PC-9 (cell line): ENCODE results near the gene NUP58. TPM values are rescaled to one million over a fixed set of nuclear protein-coding genes. Genes with fewer than 3 reads are reported as not detected.

Experiments used
- BruUV-seq: library from RNA; stranded (reverse); fragments of 400-500 nt; replicated peaks from 2 replicates; lab custom pipeline; 2021; lab: Mats Ljungman, UMichigan
- CTCF ChIA-PET: fragments of 300-600 bp; sonication (Branson Sonifier 250); formaldehyde crosslinking; loops from one replicate; lab custom pipeline; 2022; ENCODE audit warnings: antibody characterized with exemption; lab: Charles Lee
- POLR2A ChIA-PET: fragments of 300-600 bp; sonication (Branson Sonifier 250); formaldehyde crosslinking; loops from one replicate; lab custom pipeline; 2022; ENCODE audit warnings: antibody characterized with exemption; ENCODE audit not compliant: unreplicated experiment; lab: Charles Lee
- DNase-seq, 2 experiments: peaks; one replicate each; pipeline versions ENCODE4 v3.0.0 to v3.0.0-alpha.2; 2015 to 2022; ENCODE audit warnings: mixed read lengths in 1 of 2
- H2AFZ ChIP-seq: fragments of 200-600 bp; sonication (generic); 2 replicates; pipeline ENCODE4 v1.8.1; 2017; ENCODE audit warnings: antibody characterized with exemption
- H3F3A ChIP-seq: fragments of 200-600 bp; sonication (generic); 2 replicates; pipeline ENCODE4 v1.8.1; 2017; ENCODE audit warnings: antibody characterized with exemption, mild to moderate bottlenecking, low read depth; ENCODE audit not compliant: insufficient read depth
- H3K27ac ChIP-seq: fragments of 200-600 bp; sonication (generic); 2 replicates; pipeline ENCODE4 v1.6.1; 2016; ENCODE audit warnings: mixed run types
- H3K27me3 ChIP-seq: fragments of 200-600 bp; sonication (generic); 2 replicates; pipeline ENCODE4 v1.6.1; 2016; ENCODE audit warnings: low read depth, mixed run types; ENCODE audit not compliant: insufficient read depth
- H3K36me3 ChIP-seq: fragments of 200-600 bp; sonication (generic); 2 replicates; pipeline ENCODE4 v1.6.1; 2016; ENCODE audit warnings: low read depth, mixed run types
- H3K4me1 ChIP-seq: fragments of 200-600 bp; sonication (generic); replicated peaks from 2 replicates; pipeline ENCODE4 v1.6.1; 2016; ENCODE audit warnings: mixed run types; ENCODE audit not compliant: insufficient read depth
- H3K4me2 ChIP-seq: fragments of 200-600 bp; sonication (generic); 2 replicates; pipeline ENCODE4 v1.6.1; 2017; ENCODE audit warnings: mixed run types
- H3K4me3 ChIP-seq: fragments of 200-600 bp; sonication (generic); 2 replicates; pipeline ENCODE4 v1.6.1; 2016; ENCODE audit warnings: mixed run types
- H3K79me2 ChIP-seq: fragments of 200-600 bp; sonication (generic); 2 replicates; pipeline ENCODE4 v1.6.1; 2017; ENCODE audit warnings: low read depth, mixed run types
- H3K9me2 ChIP-seq: fragments of 200-600 bp; sonication (generic); 2 replicates; pipeline ENCODE4 v1.8.1; 2017; ENCODE audit warnings: mild to moderate bottlenecking; ENCODE audit not compliant: insufficient read depth
- H3K9me3 ChIP-seq: fragments of 200-600 bp; sonication (generic); 2 replicates; pipeline ENCODE4 v1.8.1; 2016; ENCODE audit warnings: low read depth; ENCODE audit not compliant: insufficient read depth
- H4K20me1 ChIP-seq: fragments of 200-600 bp; sonication (generic); 2 replicates; pipeline ENCODE4 v1.8.1; 2017; ENCODE audit not compliant: insufficient read depth
- EZH2 ChIP-seq: fragments of 200-600 bp; sonication (generic); IDR thresholded peaks from 2 replicates; pipeline ENCODE4 v1.8.0; 2017; ENCODE audit warnings: antibody characterized with exemption, low read depth
- intact Hi-C: fragments of 100-400 bp; cut with micrococcal nuclease; formaldehyde crosslinking; loops from one replicate; pipeline ENCODE4 v1.10.0; 2022; ENCODE audit not compliant: unreplicated experiment
- total RNA-seq: library from RNA; stranded (reverse); gene quantifications from 2 replicates; pipeline ENCODE4 v1.2.3, GENCODE V29; 2021
- TF ChIP-seq, protein P1 (sequence below): fragments of 200-600 bp; sonication (generic); conservative IDR thresholded peaks from 2 replicates; pipeline ENCODE4 v1.6.1; 2017; ENCODE audit warnings: mixed run types, antibody characterized with exemption, mild to moderate bottlenecking, moderate library complexity

The NUP58 gene
- total RNA-seq, 1 experiment from 2014 or later: 55.1 TPM

DNA sequence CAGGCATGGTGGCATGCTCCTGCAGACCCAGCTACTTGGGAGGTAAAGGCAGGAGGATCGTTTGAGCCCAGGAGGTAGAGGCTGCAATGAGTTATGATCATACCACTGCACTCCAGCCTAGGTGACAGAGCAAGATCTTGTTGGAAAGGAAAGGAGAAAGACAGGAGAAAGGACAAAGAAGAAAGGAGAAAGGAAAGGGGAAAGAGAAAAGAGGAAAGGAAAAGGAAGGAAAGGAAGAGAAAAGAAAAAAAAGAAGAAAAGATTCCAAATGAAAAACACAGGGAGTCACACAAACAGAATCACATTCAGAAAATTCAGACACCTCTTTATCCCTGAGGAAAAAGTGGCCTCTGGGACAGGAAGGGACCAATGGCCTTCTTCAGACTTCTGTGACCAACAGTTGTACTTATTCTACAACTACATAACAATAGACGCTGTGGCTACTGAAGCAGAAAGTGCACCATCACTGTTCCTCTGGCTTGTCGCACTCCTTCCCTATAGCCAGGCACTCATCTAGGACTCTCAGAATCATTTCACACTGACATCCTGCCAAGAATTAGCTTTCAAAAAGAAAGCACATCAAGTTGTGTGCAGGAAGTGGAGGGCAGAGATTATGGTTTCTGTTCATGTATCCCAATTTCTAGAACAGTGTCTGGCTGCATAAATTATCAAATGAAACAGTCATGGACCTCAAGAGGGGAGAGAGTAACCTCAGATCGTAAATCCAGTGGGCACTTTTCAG is 20.1 kb upstream of the NUP58 start:
- Histone ChIP-seq H3K4me2 (no peak overlapping the region), H2AFZ (no peak overlapping the region), H3K9me2 (no peaks in the 10 kb centered on the region), H3K36me3 (no peaks in the 10 kb centered on the region), H3K9me3 (no peaks in the 10 kb centered on the region), H3K79me2 (peaks cover 21% of the 10 kb centered on the region), H3K27ac (no peak overlapping the region), H3K27me3 (no peaks in the 10 kb centered on the region), H3K4me1 (peaks cover 8% of the 10 kb centered on the region), H4K20me1 (0 out of 2 replicates have a peak, but pooled peaks cover 9% of the 10 kb centered on the region), H3F3A (no peaks in the 10 kb centered on the region), H3K4me3 (no peak overlapping the region)
- DNase-seq: no peak
- intact Hi-C loops: no loop called here
- ChIA-PET CTCF (no interaction called here), POLR2A (no interaction called here)
- no TSS peak for BruUV-seq
- TF ChIP-seq EZH2: no peak
- TF ChIP-seq, protein P1, sequence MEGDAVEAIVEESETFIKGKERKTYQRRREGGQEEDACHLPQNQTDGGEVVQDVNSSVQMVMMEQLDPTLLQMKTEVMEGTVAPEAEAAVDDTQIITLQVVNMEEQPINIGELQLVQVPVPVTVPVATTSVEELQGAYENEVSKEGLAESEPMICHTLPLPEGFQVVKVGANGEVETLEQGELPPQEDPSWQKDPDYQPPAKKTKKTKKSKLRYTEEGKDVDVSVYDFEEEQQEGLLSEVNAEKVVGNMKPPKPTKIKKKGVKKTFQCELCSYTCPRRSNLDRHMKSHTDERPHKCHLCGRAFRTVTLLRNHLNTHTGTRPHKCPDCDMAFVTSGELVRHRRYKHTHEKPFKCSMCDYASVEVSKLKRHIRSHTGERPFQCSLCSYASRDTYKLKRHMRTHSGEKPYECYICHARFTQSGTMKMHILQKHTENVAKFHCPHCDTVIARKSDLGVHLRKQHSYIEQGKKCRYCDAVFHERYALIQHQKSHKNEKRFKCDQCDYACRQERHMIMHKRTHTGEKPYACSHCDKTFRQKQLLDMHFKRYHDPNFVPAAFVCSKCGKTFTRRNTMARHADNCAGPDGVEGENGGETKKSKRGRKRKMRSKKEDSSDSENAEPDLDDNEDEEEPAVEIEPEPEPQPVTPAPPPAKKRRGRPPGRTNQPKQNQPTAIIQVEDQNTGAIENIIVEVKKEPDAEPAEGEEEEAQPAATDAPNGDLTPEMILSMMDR: no peak

- no peak overlapping the region for H2AFZ ChIP-seq
- no peak for TF ChIP-seq EZH2
- TF ChIP-seq, protein P1: no peak
- H3K27me3 ChIP-seq: no peaks in the 10 kb centered on the region
- H3K4me3 ChIP-seq: no peak overlapping the region
- no peaks in the 10 kb centered on the region for H3K9me2 ChIP-seq
- CTCF ChIA-PET: no interaction called here
- 0 out of 2 replicates have a peak, but pooled peaks cover 9% of the 10 kb centered on the region for H4K20me1 ChIP-seq
- H3F3A ChIP-seq: no peaks in the 10 kb centered on the region
- no peaks in the 10 kb centered on the region for H3K9me3 ChIP-seq
- no peak overlapping the region for H3K4me2 ChIP-seq
- H3K27ac ChIP-seq: no peak overlapping the region
- H3K4me1 ChIP-seq: peaks cover 8% of the 10 kb centered on the region
- intact Hi-C loops: no loop called here
- POLR2A ChIA-PET: no interaction called here
- no peaks in the 10 kb centered on the region for H3K36me3 ChIP-seq
- peaks cover 27% of the 10 kb centered on the region for H3K79me2 ChIP-seq
- DNase-seq: no peak
- BruUV-seq: no TSS peak
Measured at GRCh38 chr13:25281935-25282332, 19.5 kb upstream of the NUP58 start.

GRCh38 chr13:25286308-25286968 is 15.0 kb upstream of the NUP58 start:
- no peaks in the 10 kb centered on the region for H3K9me2 ChIP-seq
- H3K27me3 ChIP-seq: no peaks in the 10 kb centered on the region
- H3K4me1 ChIP-seq: peaks cover 13% of the 10 kb centered on the region
- peak overlapping the region; percentile 96 for H2AFZ ChIP-seq
- no peaks in the 10 kb centered on the region for H3K36me3 ChIP-seq
- peaks cover 25% of the 10 kb centered on the region for H3K79me2 ChIP-seq
- H3K4me2 ChIP-seq: peak overlapping the region; percentile 93
- no peaks in the 10 kb centered on the region for H3K9me3 ChIP-seq
- no peaks in the 10 kb centered on the region for H3F3A ChIP-seq
- TF ChIP-seq, protein P1: no peak
- TF ChIP-seq EZH2: no peak
- H4K20me1 ChIP-seq: 0 out of 2 replicates have a peak, but pooled peaks cover 3% of the 10 kb centered on the region
- DNase-seq: peak in 1 of 2 experiments; percentile 10
- intact Hi-C loops: no loop called here
- BruUV-seq: TSS peak; percentile 71
- H3K27ac ChIP-seq: no peak overlapping the region
- ChIA-PET CTCF (interaction anchor here (0.7 kb wide), 1 partner anchor 361 kb away, joined by 3 read pairs; no protein-coding TSS in a partner anchor), POLR2A (interaction anchor here (0.7 kb wide), 1 partner anchor 61 kb away, joined by 16 read pairs; no protein-coding TSS in a partner anchor)
- H3K4me3 ChIP-seq: peak overlapping the region; percentile 74
